ENCODE data around the gene TWNK. TPM values are rescaled to one million over a fixed set of nuclear protein-coding genes. Genes with fewer than 3 reads are reported as not detected.

TWNK gene
- total and polyA plus RNA-seq, 7 donors, result 11.0 to 29.0 (median 20.0) TPM

GRCh38 chr10:100945754-100946153, 41.6 kb upstream of the TWNK start:
- Histone ChIP-seq H3K4me1 (no peaks in the 10 kb centered on the region), H3K9me3 (no peaks in the 10 kb centered on the region), H3K36me3 (ENCODE audit: insufficient read depth in 1 of 2, low read depth in 1 of 2) (peaks cover 6 to 100% of the 10 kb centered on the region in 2 donors), H3K4me3 (no peak overlapping the region), H3K27me3 (ENCODE audit: insufficient read depth in 3 of 3, low read length in 2 of 3) (no peaks in the 10 kb centered on the region), H3K27ac (no peak overlapping the region)
- no peak for TF ChIP-seq CTCF (IDR thresholded peaks at IDR 0.05)
- intact Hi-C loops (cut with DNase I), result no loop called here
- ATAC-seq, result peak in 2 of 4 donors; percentile 50 to 71
- DNase-seq, result no peak

GRCh38 chr10:100948916-100949315, 38.4 kb upstream of the TWNK start:
- Histone ChIP-seq H3K9me3 (no peaks in the 10 kb centered on the region), H3K27me3 (ENCODE audit: insufficient read depth in 3 of 3, low read length in 2 of 3) (no peaks in the 10 kb centered on the region), H3K4me1 (no peaks in the 10 kb centered on the region), H3K36me3 (ENCODE audit: insufficient read depth in 1 of 2, low read depth in 1 of 2) (peaks cover 6 to 99% of the 10 kb centered on the region in 2 donors), H3K4me3 (no peak overlapping the region), H3K27ac (no peak overlapping the region)
- WGBS, 3 donors, result 53 to 80% (median 68%) methylated on average over 3 of the region's 3 CpGs
- no peak for ATAC-seq
- TF ChIP-seq CTCF (IDR thresholded peaks at IDR 0.05), result no peak
- intact Hi-C loops (cut with DNase I), result no loop called here
- DNase-seq, result no peak

- Histone ChIP-seq H3K4me1 (no peaks in the 10 kb centered on the region), H3K9me3 (no peaks in the 10 kb centered on the region), H3K27me3 (ENCODE audit: insufficient read depth in 3 of 3, low read length in 2 of 3) (no peaks in the 10 kb centered on the region), H3K27ac (no peak overlapping the region), H3K36me3 (ENCODE audit: insufficient read depth in 1 of 2, low read depth in 1 of 2) (peaks cover 8 to 90% of the 10 kb centered on the region in 2 donors), H3K4me3 (no peak overlapping the region)
- TF ChIP-seq CTCF (IDR thresholded peaks at IDR 0.05), result no peak
- no peak for DNase-seq
- intact Hi-C loops (cut with DNase I), result loop anchor here in 1 of 2 donors (10.0 kb wide), 1 partner anchor 55 kb away; no protein-coding TSS in a partner anchor
- no peak for ATAC-seq
Observed at GRCh38 chr10:100960251-100960650, 27.1 kb upstream of the TWNK start.

GRCh38 chr10:100962351-100963080, 24.8 kb upstream of the TWNK start:
- no peak for TF ChIP-seq CTCF (IDR thresholded peaks at IDR 0.05)
- Histone ChIP-seq H3K4me3 (no peak overlapping the region), H3K27me3 (ENCODE audit: insufficient read depth in 3 of 3, low read length in 2 of 3) (no peaks in the 10 kb centered on the region), H3K9me3 (no peaks in the 10 kb centered on the region), H3K27ac (no peak overlapping the region), H3K4me1 (no peaks in the 10 kb centered on the region), H3K36me3 (ENCODE audit: insufficient read depth in 1 of 2, low read depth in 1 of 2) (peaks cover 12 to 80% of the 10 kb centered on the region in 2 donors)
- intact Hi-C loops (cut with DNase I), result loop anchor here in 1 of 2 donors (10.0 kb wide), 1 partner anchor 52 kb away; no protein-coding TSS in a partner anchor
- no peak for DNase-seq
- WGBS, 3 donors, result 65 to 73% (median 69%) methylated on average over 4 of the region's 4 CpGs
- no peak for ATAC-seq

Measured in psoas muscle (tissue), 8 donors.